ENCODE data around the gene PRDM11.

PRDM11 gene

GRCh38 chr11:45266676-45267020 is 120.2 kb downstream of the PRDM11 start:
- no peak for DNase-seq (ENCODE audit: low read depth)

- no peak for DNase-seq (ENCODE audit: low read depth)
These were observed 120.6 kb downstream of the PRDM11 start for GRCh38 chr11:45267052-45267451.

- no peak for DNase-seq (ENCODE audit: low read depth)
These were observed 121.3 kb downstream of the PRDM11 start for GRCh38 chr11:45267652-45268299.

GRCh38 chr11:45269678-45270077 is 123.2 kb downstream of the PRDM11 start:
- no peak for DNase-seq (ENCODE audit: low read depth)

GRCh38 chr11:45270946-45271716 is 124.7 kb downstream of the PRDM11 start:
- DNase-seq (ENCODE audit: low read depth) = no peak

GRCh38 chr11:45272701-45273100 is 126.3 kb downstream of the PRDM11 start:
- DNase-seq (ENCODE audit: low read depth) = no peak

GRCh38 chr11:45273509-45273908 is 127.1 kb downstream of the PRDM11 start:
- no peak for DNase-seq (ENCODE audit: low read depth)

- no peak for DNase-seq (ENCODE audit: low read depth)
These were observed 127.8 kb downstream of the PRDM11 start for GRCh38 chr11:45274206-45274605.

GRCh38 chr11:45275828-45276227 is 129.4 kb downstream of the PRDM11 start:
- DNase-seq (ENCODE audit: low read depth) = no peak

- no peak for DNase-seq (ENCODE audit: low read depth)
These were observed 132.3 kb downstream of the PRDM11 start for GRCh38 chr11:45278714-45279113.

GRCh38 chr11:45279645-45280044 is 133.2 kb downstream of the PRDM11 start:
- DNase-seq (ENCODE audit: low read depth) = no peak

GRCh38 chr11:45280449-45280848 is 134.0 kb downstream of the PRDM11 start:
- no peak for DNase-seq (ENCODE audit: low read depth)

GRCh38 chr11:45282081-45282480 is 135.6 kb downstream of the PRDM11 start:
- no peak for DNase-seq (ENCODE audit: low read depth)
